Stimulated activated CD8-positive, alpha-beta memory T cell treated with anti-CD3 and anti-CD28 coated beads, Interleukin-12 subunit alpha, Interleukin-12 subunit beta, amount 100 ng/mL, for 24 hours (primary cell): ENCODE results near the gene TUBE1.

Source experiments
- DNase-seq: peaks from one replicate; pipeline ENCODE4 v3.0.0-alpha.2; 2020; ENCODE audit errors: extremely low read depth

The TUBE1 gene

GRCh38 chr6:112036088-112036637 is 51.1 kb downstream of the TUBE1 start:
- no peak for DNase-seq

GRCh38 chr6:112034616-112034995 is 52.7 kb downstream of the TUBE1 start:
- no peak for DNase-seq

- DNase-seq, result no peak
These were observed 53.3 kb downstream of the TUBE1 start for GRCh38 chr6:112033791-112034615.

- no peak for DNase-seq
These were observed 54.6 kb downstream of the TUBE1 start for GRCh38 chr6:112032728-112033127.

- no peak for DNase-seq
These were observed 55.3 kb downstream of the TUBE1 start for GRCh38 chr6:112031960-112032359.

- DNase-seq, result no peak
These were observed 56.2 kb downstream of the TUBE1 start for GRCh38 chr6:112030961-112031660.

- no peak for DNase-seq
These were observed 56.9 kb downstream of the TUBE1 start for GRCh38 chr6:112030206-112030960.

GRCh38 chr6:112029045-112029822 is 58.0 kb downstream of the TUBE1 start:
- peak; percentile 27 for DNase-seq

GRCh38 chr6:112027942-112028674 is 59.2 kb downstream of the TUBE1 start:
- no peak for DNase-seq

- no peak for DNase-seq
These were observed 60.3 kb downstream of the TUBE1 start for GRCh38 chr6:112026933-112027332.

GRCh38 chr6:112024464-112024863 is 62.8 kb downstream of the TUBE1 start:
- no peak for DNase-seq

GRCh38 chr6:112022749-112023148 is 64.5 kb downstream of the TUBE1 start:
- no peak for DNase-seq

GRCh38 chr6:112021691-112022310 is 65.5 kb downstream of the TUBE1 start:
- no peak for DNase-seq
